CD4-positive, alpha-beta T cell treated with Interleukin-17A for 1 hour (primary cell): ENCODE data around the gene PRRG1.
"Not testable (repeated sequence)": the region's sequence is repeated elsewhere in the genome, so short reads cannot be mapped to it uniquely, and the experiment has no call there.

Source experiments
- DNase-seq: peaks from one replicate; pipeline ENCODE4 v3.0.0-alpha.2; 2020

PRRG1 gene

DNA sequence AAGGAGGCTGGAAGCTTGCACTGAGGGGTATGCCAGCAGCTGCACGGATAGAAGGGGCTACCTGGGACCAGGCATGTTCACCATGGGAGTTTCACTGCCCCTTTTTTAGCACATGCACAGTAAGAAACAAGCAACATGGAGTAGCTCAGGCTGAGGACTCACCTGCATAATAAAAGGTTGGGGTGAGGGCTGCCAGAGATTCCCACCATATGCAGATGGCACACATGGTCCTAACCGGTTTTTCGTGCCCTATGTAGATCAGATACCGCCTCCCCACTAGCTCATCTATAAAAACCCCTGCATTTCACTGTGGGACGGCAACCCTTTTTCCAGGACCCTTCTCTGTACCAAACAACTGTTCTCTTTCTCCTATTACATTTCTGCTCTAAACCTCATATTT lies 125.3 kb downstream of the PRRG1 start:
- no peak for DNase-seq

DNA sequence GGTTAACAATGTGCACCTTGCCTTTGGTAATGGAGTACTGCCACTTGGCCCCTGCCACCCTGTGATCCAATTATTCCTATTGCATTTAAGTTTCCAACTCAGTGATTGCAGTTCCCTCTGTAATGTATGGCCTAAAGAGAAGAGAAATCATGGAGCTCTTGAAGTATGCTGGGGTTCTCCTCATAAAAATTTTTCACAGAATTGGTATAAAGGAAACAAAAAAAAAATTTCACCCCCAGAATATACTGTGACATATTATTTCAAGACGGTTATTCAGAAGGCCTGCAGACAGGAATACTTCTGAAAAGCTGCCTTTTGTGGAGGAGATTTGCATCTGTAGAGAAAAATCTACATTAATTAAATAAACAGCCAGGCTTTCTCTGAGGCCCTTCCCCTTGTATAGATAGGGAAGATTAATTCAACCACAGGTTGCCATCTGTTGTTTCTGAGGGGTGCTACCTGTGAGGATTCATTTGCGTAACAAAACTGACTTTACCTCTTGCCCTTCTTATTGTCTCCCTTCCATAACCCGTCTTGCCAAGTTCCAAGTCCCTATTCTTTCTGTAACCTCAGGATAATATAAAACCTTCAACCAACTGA lies 127.5 kb downstream of the PRRG1 start:
- no peak for DNase-seq

DNA sequence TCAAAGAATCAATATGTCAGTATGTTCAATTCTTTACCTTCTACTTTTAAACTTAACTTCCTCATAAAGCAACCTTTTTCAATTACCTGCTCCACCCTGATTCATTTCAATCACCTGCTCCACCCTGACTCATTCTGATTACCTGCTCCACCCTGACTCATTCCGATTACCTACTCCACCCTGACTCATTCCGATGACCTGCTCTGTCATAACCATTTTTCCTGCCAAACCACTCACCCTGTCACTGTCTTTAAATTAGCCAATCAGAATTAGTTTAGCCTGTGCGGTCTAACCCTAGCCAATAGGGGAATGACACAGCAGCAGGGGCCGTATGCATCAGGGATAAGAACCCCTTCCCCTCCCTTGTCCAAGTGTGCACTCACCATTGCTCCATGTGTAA lies 135.2 kb downstream of the PRRG1 start:
- not testable (repeated sequence) for DNase-seq

DNA sequence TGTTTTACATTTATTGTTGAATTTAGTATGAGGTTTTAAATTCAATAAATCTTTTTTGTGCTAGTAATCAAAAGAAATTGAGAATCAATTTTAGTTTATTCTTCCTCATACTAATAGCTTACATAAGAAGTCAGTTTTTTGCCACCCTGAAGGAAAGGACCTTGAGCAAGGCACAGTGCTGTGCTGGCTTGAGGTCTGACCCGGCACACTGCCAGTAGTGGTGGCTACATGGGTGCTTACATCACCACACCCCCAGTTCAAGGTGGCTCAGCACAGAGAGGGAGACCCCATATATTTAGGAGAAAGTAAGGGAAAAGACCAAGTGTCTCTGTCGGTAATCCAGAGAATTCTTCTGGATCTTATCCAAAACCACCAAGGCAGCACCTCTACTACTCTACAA lies 136.3 kb downstream of the PRRG1 start:
- no peak for DNase-seq

DNA sequence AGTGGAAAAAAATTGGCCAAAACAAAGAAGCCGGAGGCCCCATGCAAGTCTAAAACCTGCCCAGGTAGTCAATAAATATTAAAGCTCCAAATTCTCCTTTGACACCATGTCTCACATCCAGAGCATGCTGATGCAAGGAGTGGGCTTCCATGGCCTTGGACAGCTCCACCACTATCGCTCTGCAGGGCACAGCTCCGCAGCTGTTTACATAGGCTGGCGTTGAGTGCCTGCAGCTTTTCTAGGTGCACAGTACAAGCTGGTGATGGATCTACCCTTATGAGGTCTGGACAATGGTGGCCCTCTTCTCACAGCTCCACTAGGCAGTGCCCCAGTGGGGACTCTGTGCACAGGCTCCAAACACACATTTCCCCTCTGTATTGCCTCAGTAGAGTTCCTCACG lies 138.1 kb downstream of the PRRG1 start:
- DNase-seq, result no peak

GRCh38 chrX:37488323-37488722 lies 139.2 kb downstream of the PRRG1 start:
- no peak for DNase-seq

- no peak for DNase-seq
Measured at GRCh38 chrX:37491686-37492085, 142.5 kb downstream of the PRRG1 start.

GRCh38 chrX:37495760-37496159 lies 146.6 kb downstream of the PRRG1 start:
- not testable (repeated sequence) for DNase-seq

- not testable (repeated sequence) for DNase-seq
Measured at GRCh38 chrX:37497126-37497525, 148.0 kb downstream of the PRRG1 start.

GRCh38 chrX:37498323-37498722 lies 149.2 kb downstream of the PRRG1 start:
- DNase-seq, result not testable (repeated sequence)

DNA sequence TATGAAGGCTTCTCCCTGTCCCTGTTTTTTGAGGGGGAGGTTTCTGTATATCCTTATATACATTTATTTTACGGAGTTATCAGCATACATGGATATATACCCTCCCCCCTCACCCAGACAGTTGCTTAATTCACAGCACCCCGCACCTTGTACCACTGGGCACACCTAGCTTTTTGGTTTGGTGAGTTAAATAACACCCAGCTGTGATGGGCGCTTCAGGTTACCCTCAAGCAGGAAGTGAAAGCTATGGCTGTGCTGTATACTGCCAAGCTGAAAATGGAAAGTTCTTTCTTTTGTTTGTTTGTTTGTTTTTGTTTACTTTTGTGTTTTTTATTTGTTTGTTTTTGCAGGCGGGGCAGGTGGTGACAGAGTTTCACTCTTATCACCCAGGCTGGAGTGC lies 150.5 kb downstream of the PRRG1 start:
- DNase-seq, result not testable (repeated sequence)

DNA sequence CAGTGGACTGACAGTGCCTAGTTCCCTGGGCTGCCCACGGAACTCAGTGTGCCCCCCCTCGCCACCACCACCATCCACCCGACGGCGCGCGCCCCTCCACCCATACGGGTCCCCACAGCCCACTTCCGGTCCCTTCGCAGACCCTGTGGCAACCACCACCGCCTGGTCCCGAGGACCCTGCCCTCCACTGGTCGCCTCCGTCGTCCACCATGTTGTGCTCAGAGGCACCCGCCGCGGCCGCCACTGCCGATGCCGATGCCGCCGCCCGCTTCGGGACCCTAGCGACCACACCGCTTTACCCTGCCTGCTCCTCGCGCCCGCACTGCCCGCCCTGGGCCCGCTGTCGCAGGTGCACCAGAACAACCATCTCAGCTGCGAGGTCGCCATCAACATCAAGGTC lies 155.8 kb downstream of the PRRG1 start:
- no peak for DNase-seq
